Germinal center (tissue), 1 donor: ENCODE data around the gene OXT.
"Not testable (repeated sequence)": the region's sequence is repeated elsewhere in the genome, so short reads cannot be mapped to it uniquely, and the experiment has no call there.

Experiments
- DNase-seq: peaks from one replicate; pipeline ENCODE4 v3.0.0; 2012; ENCODE audit warnings: mixed read lengths, low spot score

OXT gene

DNA sequence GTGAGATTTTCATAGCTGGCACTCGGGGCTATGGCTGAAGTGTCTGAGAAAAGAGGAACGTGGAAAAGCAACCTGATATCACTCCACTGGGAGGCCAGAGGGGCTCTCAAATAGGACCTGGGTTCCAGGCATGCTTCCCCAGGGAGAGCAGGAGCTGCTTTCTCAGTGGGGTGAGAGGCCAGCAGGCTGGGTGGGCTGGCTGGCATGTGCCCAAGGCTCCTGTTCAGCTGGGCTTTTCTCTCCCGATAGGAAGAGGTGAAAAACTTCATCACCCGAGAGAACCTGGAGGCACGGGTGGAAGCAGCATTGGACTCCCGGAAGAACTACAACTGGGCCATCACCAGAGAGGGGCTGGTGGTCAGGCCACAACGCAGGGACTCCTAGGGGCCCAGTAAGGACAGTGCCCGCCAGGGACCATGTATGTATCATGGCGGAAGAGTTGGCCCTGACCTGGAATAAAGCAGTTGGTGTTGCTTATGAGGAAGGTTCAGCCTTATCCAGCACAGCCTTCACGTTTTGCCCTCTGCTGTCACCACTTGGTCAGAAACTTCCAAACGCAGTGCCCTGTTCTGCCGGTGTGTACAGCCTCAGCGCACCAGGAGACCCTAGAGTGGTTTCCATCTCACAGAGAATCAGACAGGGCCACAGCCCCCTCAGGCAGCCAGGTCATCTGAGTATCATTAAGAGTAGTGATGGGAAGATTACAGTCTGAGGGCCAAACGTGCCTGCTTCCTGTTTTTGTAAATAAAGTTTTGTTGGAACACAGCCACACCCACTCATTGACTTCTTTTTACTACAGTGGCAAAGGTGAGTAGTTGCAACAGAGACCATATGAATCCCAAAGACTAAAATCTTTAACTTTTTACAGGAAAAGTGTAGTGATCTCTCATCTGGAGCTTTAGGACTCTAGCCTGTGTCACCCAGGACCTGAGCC is 23.7 kb upstream of the OXT start:
- no peak for DNase-seq

DNA sequence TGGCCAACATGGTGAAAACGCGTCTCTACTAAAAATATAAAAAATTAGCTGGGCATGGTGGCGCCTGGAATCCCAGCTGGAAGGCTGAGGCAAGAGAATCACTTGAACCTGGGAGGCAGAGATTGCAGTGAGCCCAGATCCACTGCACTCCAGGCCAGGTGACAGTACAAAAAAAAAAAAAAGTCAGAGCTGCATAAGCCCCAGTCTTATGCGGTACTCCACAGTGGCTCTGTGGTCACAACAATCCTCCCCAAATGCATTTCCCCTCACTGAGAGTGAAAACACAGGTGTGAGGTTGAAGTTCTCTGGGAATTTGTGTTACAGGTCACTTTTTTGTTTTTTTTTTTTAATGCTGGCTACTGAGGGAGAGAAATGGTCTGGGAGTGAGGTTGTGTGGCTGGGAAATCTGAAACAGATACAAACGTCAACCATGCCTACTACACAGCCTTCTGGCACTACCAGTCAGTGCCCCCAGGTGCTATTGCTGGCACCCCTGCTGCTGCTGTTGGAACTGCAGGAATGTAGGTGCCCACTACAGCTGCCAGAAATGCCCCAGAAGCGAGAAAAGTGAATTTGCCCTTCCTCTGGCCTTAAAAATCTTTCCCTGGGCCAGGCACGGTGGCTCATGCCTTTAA is 19.9 kb upstream of the OXT start:
- DNase-seq, result no peak

DNA sequence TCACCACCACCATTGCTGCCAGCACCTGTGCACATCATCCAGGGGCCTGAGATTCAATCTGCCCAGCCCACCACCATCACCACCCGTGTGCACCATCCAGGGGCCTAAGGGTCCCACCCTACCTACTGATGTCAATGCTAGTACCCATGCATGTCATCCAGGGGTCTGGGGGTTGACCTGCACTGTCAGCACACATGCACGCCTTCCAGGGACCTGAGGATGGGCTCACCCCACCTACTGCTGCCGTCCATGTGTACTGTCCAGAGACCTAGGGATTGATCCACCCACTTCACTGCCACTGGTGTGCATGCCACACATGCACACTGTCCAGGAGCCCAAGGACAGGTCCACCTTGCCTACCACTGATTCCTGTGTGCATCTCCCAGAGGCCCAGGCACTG is 11.9 kb upstream of the OXT start:
- DNase-seq, result no peak

DNA sequence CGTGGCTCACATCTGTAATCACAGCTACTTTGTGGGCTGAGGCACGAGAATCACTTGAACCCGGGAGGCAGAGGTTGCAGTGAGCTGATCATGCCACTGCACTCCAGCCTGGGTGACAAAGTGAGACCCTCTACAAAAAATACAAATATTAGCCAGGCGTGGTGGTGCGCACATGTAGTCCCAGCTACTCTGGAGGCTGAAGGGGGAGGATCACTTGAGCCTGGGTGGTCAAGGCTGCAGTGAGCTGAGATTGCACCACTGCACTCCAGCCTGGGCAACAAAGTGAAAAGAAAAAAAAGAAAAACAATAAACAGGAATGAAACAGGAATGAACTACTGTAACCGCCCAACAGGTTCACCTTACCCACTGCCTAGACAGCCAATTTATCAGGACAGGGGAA is 7.3 kb upstream of the OXT start:
- DNase-seq, result not testable (repeated sequence)

DNA sequence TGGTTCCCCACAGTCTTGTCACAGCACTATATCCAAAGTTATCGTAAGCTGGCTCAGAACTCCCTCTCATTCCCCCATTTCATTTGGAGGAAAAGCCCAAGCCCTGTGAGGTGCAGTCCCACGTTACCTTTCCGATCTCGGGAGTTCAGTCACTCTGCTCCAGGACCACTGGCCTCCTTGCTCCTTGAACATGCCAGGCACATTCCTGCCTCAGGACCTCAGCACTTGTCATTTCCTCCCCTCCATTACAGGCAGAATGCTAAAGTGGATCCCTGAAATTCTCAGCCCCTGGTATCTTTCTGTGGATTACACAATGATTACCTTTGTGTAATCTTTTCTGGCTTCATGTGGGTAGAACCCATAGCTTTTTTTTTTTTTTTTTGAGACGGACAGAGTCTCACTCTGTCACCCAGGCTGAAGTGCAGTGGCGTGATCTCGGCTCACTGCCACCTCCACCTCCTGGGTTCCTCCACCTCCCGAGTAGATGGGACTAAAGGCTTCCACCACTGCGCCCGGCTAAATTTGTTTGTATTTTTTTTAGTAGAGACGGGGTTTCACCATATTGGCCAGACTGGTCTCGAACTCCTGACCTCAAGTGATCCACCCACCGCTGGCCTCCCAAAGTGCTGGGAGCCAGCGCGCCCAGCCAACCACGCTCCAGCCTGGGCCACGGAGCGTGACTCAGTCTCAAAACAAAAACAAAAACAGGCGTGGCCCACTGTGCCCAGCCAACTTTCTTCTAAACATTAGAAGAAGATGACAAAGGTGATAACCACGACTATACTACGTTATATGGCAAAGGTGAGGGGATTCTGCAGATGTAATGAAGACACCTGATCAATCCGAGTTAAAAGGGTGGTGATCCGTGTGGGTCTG is 4.0 kb upstream of the OXT start:
- DNase-seq, result no peak

DNA sequence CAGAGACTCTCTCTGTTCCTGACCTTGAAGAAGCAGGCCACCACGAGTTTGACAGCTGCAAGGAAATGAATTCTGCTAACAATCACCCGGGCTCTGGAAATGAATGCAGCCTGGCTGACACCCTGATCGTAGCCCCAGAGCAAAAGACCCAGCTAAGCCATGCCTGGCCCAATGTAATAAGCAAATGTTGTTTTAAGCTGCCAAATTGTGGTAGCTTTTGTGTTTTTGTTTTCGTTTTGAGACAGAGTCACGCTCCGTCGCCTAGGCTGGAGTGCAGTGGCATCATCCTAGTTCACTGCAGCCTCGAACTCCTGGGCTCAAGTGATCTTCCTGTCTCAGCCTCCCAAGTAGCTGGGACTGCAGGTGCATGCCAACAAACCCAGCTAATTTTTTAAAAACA is 3.3 kb upstream of the OXT start:
- DNase-seq, result no peak

DNA sequence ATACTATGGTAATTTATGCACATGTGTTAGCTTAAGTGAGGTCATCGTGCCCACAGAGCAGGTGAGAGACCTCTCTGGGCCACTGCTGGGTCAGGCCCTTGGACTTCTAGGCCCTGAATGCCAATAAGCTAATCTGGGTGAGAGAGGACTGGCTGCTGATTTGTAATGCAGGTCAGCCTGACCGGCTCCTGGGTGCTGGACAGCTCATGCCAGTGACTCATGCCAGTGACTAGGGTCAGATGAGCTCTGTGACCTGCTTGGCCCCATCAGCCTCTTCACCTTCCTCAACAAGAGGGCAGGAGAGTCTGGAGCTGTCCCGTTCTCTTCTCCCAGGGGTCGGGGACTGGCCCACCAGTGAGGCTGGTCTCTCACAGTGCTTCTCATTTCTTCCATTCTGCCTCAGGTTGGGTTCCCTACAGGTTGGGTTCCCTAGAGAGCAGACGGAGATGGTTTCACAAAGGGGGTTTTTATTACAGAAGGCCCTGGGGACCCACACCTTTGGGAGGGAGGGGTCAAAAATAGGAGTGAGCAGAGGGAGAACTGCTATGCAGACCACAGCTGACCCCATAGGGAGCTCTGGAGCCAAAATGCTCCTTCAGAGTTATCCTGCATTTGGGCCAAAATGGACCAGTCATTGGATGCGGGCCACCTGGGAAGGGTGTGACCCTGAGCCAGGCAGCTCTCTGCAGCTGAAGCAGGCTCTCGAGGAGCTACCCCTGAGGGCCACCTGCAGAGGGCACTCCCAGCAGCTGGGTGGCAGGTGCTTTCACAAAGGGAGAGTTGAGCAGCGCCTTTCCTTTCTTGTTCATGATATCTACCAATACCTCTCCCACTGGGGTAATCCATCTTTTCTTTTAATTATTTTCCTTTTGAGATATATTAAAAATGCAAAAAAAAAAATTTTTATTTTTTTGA is 2.2 kb upstream of the OXT start:
- no peak for DNase-seq

DNA sequence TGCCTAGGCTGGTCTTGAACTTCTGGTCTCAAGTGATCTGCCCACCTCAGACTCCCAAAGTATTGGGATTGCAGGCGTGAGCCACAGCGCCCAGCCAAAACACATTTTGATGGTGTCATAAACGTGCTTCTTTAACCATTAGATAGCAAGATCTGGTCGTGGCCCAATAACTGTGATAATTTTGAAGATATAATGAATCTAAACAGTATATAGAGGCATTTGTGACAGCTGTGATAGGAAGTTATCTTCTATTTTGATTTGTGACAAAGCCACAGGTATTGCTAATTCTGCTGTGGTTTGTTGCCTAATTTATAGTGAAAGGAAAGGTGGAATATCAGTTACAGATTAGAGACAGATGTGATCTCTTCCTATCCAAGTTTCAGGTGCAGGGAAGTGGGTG is 695 bp upstream of the OXT start:
- DNase-seq, result no peak

DNA sequence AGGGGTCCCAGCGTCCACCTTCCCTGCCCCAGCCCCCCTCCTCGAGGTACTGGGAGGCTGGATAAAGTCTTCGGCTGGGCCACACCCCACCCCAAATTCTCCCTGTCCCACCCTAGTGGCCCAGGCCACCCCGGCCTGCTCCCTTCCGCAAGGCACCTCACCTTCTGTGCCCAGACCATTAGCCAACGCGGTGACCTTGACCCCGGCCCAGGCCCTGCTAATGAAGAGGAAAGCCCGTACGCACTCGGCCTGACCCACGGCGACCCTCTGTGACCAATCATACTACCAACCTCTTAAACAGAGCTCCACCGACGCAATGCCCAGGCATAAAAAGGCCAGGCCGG is 182 bp upstream of the OXT start:
- no peak for DNase-seq

DNA sequence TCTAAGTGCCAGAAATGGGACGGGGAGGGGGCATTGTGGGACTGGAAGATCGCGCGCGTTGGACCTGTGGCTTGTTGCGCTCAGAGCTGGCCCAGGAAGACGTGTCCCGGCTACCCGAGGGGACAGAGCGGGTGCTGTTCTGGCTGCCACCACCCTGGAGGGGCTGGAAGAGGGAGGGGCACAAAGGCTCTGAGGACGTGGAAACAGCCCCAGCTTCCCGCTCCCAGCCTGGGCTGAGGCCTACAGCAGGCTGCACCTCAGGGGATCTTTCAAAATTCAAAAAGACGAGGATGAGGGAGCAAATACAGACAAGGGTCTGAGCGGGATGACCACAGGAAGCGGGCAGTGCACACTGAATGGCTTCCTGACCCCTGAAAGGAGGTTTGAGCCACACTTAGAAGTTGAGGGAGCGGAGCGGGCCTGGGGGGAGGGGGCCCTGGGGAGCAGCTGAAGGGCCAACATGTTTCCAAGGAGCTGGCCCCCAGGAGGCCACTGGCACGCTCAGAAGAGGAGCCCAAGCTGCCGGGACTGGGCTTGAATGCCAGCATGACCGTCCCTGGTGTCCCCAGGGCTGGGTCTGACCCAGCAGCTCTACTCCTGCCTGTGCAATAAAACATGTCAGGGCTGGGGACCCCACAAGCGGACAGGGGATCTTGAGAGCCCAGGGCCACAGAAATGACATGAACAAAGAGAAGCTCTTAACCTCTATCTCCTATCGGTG is 1.3 kb downstream of the OXT start:
- no peak for DNase-seq

DNA sequence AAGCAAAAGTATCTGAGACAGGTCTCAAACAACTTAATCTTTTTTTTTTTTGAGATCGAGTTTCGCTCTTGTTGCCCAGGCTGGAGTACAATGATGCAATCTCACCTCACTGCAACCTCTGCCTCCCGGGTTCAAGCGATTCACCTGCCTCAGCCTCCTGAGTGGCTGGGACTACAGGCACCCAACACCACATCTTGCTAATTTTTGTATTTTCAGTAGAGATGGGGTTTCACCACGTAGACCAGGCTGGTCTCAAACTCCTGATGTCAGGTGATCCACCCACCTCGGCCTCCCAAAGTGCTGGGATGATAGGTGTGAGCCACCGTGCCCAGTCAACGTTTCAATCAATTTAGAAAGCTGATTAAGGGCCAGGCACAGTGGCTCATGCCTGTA is 1.8 kb downstream of the OXT start:
- not testable (repeated sequence) for DNase-seq

DNA sequence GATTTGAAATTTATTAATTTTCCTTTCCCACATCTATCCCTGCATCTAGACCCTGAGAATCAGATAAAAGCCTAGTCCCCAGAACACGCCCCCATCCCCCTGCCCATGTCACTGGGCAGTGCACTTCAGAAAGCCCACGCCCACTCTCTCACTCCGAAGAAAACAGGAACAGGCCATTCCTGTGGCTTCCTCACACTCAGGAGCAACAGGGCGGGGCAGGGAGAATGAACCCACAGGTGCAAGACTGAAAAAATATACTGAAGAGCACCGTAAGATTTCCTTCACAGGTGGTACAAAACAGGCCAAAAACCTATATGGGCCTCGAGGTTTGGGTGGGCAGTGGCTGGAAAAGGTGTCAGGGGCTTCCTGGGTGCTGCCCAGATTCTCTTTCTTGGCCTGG is 3.4 kb downstream of the OXT start:
- DNase-seq, result no peak

DNA sequence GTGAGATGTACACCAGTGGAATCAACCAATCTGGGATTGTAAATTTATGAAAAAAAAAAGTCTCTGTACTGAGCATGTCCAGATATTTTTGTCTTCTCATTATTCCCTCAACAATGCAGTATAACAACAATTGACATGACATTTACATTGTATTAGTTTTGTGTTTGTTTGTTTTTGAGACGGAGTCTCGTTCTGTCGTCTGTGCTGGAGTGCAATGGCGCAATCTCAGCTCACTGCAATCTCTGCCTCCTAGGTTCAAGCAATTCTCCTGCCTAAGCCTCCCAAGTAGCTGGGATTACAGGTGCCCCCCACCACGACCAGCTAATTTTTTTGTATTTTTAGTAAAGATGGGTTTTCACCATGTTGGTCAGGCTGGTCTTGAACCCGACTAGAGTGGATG is 3.9 kb downstream of the OXT start:
- not testable (repeated sequence) for DNase-seq

DNA sequence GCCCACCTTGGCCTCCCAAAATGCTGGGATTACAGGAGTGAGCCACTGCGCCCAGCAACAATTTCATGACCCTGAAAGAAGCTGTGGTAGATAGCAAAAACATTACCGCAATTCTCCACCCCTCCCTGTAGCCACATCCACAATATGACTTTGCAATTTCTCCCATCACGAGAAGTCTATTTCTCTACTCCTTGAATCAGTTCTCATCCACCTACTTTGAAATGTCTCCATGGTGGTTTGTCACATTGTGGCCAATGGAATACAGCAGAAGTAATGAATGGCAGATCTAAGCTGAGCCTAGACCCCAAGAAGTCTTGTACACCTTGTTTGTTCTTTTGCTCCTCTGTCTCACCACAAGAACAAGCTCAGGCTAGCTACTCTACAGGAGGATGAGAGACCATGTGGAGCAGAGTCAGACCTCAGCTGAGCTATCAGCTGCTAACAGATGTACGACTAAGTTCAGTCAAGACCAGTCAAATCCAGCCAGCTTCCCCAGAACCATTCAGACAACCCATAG is 6.3 kb downstream of the OXT start:
- no peak for DNase-seq

DNA sequence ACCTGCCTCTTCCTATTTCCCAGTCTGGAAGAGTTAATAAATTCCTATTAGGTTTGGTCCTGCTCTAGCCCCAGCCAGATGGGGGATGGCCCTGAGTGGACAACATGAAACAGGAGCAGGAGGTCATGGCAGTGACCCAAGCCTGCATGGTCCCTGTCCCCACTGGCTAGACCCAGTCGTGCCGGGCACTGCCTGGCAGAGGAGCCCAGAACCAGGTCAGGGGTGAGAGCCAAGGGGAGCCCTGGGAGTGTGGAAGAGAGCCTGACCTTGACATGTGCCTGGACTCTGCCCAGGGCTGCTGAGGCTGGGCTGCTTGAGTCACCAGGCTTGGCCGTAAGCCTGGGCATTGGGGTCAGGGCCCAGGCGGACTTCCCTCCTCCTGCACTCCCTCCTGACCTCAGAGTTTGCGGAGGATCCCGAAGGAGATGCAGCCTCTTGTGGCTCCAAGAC is 9.5 kb downstream of the OXT start:
- no peak for DNase-seq

DNA sequence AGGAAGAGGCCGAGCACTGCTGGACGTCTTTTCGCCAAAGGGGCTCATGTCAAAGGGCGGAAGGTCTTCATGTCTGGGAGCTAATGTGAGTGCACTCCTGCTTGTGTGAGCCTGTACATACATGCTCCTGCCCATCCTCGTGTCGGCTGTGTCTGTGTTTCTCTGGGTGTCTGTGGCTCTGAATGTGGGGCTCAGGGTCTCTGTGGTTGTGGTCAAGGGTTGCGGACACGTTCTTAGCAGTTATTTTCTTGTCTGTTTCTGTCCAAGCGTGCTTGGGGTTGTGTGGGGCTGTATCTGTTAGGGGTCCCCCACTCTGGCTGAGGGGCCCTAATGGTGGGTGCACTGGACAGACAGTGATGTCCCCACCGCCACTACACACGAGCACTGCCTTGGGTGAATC is 10.2 kb downstream of the OXT start:
- DNase-seq, result no peak

DNA sequence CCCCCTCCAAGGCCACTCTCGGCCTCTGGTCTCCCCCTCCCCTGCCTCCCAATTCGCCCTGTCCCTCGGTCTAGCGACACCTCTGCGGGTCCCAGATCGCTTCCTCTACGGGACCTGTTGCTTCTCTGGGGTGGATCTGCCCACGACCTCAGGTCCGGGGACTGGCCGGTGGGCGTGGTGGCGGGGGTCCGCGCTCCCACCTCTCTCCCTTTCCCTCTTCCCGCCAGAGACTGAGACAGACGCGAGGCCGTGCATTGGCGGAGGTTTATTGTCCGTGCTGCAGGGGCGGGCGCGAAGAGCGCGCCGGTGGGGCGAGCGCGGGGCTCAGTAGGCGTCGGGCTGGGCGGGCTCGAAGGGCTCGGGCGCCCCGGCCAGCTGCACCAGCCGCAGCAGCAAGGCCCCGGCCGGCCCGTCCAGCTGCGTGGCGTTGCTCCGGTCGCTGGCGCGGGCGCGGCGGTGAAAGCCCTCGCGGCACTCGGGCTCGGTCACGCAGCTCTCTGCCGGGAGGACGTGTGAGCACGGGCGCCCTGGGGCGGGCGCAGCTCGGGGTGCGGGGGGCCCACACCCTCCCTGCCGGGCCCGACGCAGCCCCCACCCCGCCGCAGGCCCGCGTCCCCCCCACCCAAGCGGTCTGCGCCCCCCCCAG is 11.0 kb downstream of the OXT start:
- DNase-seq, result no peak

DNA sequence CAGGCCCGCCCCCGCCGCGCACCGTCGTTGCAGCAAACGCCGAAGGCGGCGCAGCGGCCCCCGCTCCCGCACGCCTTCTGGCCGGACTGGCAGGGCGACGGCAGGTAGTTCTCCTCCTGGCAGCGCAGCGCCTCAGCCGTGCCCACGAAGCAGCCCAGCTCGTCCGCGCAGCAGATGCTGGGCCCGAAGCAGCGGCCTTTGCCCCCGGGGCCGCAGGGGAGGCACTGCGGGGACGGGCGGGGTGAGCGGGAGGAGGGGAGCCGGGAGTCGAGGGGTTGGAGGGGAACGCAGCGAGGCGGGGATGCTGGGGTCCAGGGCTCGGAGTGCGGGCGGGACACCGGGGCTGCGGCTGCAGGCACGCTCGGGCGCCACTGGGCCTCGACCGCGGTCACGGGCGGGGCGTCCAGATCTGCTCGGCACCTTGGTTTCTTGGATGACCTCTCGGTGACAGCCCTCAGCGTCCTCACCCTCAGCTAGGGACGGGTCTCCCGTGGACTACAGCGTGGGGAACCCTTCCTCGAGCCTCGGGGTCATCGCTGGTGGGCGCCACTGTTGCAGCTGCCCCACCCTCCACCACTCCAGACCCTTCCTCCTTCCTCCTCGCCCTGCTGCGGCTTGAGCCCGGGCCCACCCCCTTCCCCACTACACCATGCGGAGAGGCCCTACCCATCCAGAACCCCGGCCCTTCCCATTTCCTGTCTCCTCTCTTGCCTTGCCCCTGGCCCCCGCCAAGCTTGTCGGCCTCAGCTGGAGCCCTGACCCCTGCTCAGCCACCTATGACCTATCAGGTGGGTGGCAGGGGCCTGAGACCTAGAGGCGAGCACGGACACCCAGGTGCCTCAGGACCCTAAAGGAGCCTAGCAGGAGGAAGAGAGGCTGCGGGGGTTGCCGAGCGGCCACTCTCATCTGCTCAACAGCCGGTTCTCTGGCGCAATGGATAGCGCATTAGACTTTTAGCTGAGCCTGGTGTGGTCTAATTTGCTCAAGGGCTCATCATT is 11.8 kb downstream of the OXT start:
- DNase-seq, result no peak
